HFFc6 (cell line): ENCODE results near the gene ADAM20. TPM values are rescaled to one million over a fixed set of nuclear protein-coding genes. Genes with fewer than 3 reads are reported as not detected.
A peak's percentile ranks its signal among the peaks of the same experiment; 100 is the strongest.

ENCODE experiments used
- DNase-seq: peaks from one replicate; pipeline ENCODE4 v3.0.0-alpha.2; 2018
- H3K27ac Mint-ChIP-seq: 2 replicates; pipeline ENCODE4 v1.8.0; 2020; ENCODE audit warnings: mild to moderate bottlenecking, mixed read lengths
- H3K27me3 Mint-ChIP-seq: 2 replicates; pipeline ENCODE4 v1.8.0; 2021; ENCODE audit warnings: mild to moderate bottlenecking, moderate library complexity, mixed read lengths; ENCODE audit not compliant: insufficient read depth
- H3K36me3 Mint-ChIP-seq: 2 replicates; pipeline ENCODE4 v1.8.0; 2021; ENCODE audit warnings: low read depth, mixed read lengths
- H3K4me1 Mint-ChIP-seq: 2 replicates; pipeline ENCODE4 v1.8.0; 2020; ENCODE audit warnings: low read depth, mixed read lengths
- H3K4me3 Mint-ChIP-seq: 2 replicates; pipeline ENCODE4 v1.8.0; 2020; ENCODE audit warnings: mild to moderate bottlenecking, moderate library complexity, mixed read lengths
- H3K9me3 Mint-ChIP-seq: 2 replicates; pipeline ENCODE4 v1.8.0; 2020; ENCODE audit warnings: mild to moderate bottlenecking, mixed read lengths
- CTCF ChIP-seq: fragments of 200-600 bp; sonication (generic); IDR thresholded peaks from 2 replicates; pipeline ENCODE4 v1.5.0; 2021; ENCODE audit warnings: antibody characterized with exemption, mild to moderate bottlenecking
- total RNA-seq, 6 experiments: library from RNA; stranded (reverse); fragmentation: NEBNext Ultra II Directional; extraction: Animal tissue kit (Norgen Biotek cat#: 25700); gene quantifications; 2 replicates in 1 of 6; 3 replicates in 5 of 6; pipeline ENCODE4 v1.2.3, GENCODE V29; 2021

ADAM20 gene
- total RNA-seq, 6 experiments from 2014 or later, result 0.07 to 0.10 (median 0.09) TPM

- Mint-ChIP-seq H3K4me1 (peaks cover 5% of the 10 kb centered on the region), H3K4me3 (no peak overlapping the region), H3K36me3 (peaks cover 6% of the 10 kb centered on the region; the same call in 1 of the 2 replicates), H3K27ac (no peak overlapping the region), H3K27me3 (no peaks in the 10 kb centered on the region), H3K9me3 (no peaks in the 10 kb centered on the region)
- DNase-seq, result no peak
- TF ChIP-seq CTCF, result no peak
These were observed 7.2 kb downstream of the ADAM20 start for GRCh38 chr14:70527501-70528105.

GRCh38 chr14:70525691-70526090, 9.1 kb downstream of the ADAM20 start:
- Mint-ChIP-seq H3K4me1 (peaks cover 3% of the 10 kb centered on the region), H3K36me3 (peaks cover 5% of the 10 kb centered on the region), H3K9me3 (peaks cover 4% of the 10 kb centered on the region), H3K4me3 (no peak overlapping the region), H3K27me3 (no peaks in the 10 kb centered on the region), H3K27ac (no peak overlapping the region)
- no peak for DNase-seq
- no peak for TF ChIP-seq CTCF

GRCh38 chr14:70515811-70516210, 19.0 kb downstream of the ADAM20 start:
- Mint-ChIP-seq H3K4me1 (peaks cover 34% of the 10 kb centered on the region), H3K27me3 (no peaks in the 10 kb centered on the region; the same call in 1 of the 2 replicates), H3K4me3 (0 out of 2 replicates have a peak overlapping the region, but pooled peaks have one; percentile 11), H3K9me3 (peaks cover 15% of the 10 kb centered on the region), H3K27ac (no peak overlapping the region), H3K36me3 (peaks cover 9% of the 10 kb centered on the region)
- peak; percentile 36; the same call in 1 of the 2 replicates for TF ChIP-seq CTCF
- peak; percentile 74 for DNase-seq

GRCh38 chr14:70514168-70515069, 20.4 kb downstream of the ADAM20 start:
- Mint-ChIP-seq H3K27ac (no peak overlapping the region), H3K27me3 (no peaks in the 10 kb centered on the region; the same call in 1 of the 2 replicates), H3K36me3 (peaks cover 6% of the 10 kb centered on the region), H3K4me1 (peaks cover 34% of the 10 kb centered on the region), H3K9me3 (peaks cover 5% of the 10 kb centered on the region), H3K4me3 (no peak overlapping the region)
- no peak for TF ChIP-seq CTCF
- DNase-seq, result no peak

- Mint-ChIP-seq H3K4me1 (0 out of 2 replicates have a peak, but pooled peaks cover 5% of the 10 kb centered on the region), H3K27me3 (peaks cover 2% of the 10 kb centered on the region; the same call in 1 of the 2 replicates), H3K27ac (no peak overlapping the region), H3K36me3 (peaks cover 4% of the 10 kb centered on the region; the same call in 1 of the 2 replicates), H3K4me3 (no peak overlapping the region), H3K9me3 (peaks cover 4% of the 10 kb centered on the region)
- TF ChIP-seq CTCF, result no peak
- DNase-seq, result no peak
These were observed 36.6 kb downstream of the ADAM20 start for GRCh38 chr14:70498191-70498590.
